GM12878 (cell line): ENCODE measurements around the gene DCPS. TPM values are rescaled to one million over a fixed set of nuclear protein-coding genes. Genes with fewer than 3 reads are reported as not detected.
A peak's percentile ranks its signal among the peaks of the same experiment; 100 is the strongest.

Experiments
- CUX1 ChIP-seq: IDR thresholded peaks from 2 replicates; pipeline ENCODE4 v1.6.1; 2012; ENCODE audit warnings: improper control_type of control experiment, low read depth, low read length; ENCODE audit not compliant: insufficient replicate concordance
- HCFC1 ChIP-seq: fragments of 150-350 bp; IDR thresholded peaks from 2 replicates; pipeline ENCODE4 v1.6.1; 2014; ENCODE audit warnings: low read length
- IRF4 ChIP-seq: IDR thresholded peaks from 2 replicates; pipeline ENCODE4 v1.6.1; 2011; ENCODE audit warnings: low read depth, low read length
- KAT2A ChIP-seq: conservative IDR thresholded peaks from 2 replicates; pipeline ENCODE4 v1.6.1; 2011; ENCODE audit warnings: low read depth, low read length; ENCODE audit not compliant: control insufficient read depth
- NR2C1 ChIP-seq: fragments of 450-650 bp; IDR thresholded peaks from 2 replicates; pipeline ENCODE4 v1.6.1; 2017; ENCODE audit warnings: antibody characterized with exemption, mild to moderate bottlenecking, moderate library complexity
- NR2C2 ChIP-seq: IDR thresholded peaks from 2 replicates; pipeline ENCODE4 v1.6.1; 2011; ENCODE audit warnings: borderline replicate concordance, low read depth; ENCODE audit not compliant: control insufficient read depth, insufficient read length
- NRF1 ChIP-seq: conservative IDR thresholded peaks from 2 replicates; pipeline ENCODE4 v1.6.1; 2011; ENCODE audit warnings: mild to moderate bottlenecking, low read depth, low read length, improper control_type of control experiment
- PBX3 ChIP-seq: IDR thresholded peaks from 2 replicates; pipeline ENCODE4 v1.6.1; 2011; ENCODE audit warnings: mild to moderate bottlenecking, low read depth, low read length, moderate library complexity; ENCODE audit not compliant: insufficient replicate concordance
- PML ChIP-seq: IDR thresholded peaks from 2 replicates; pipeline ENCODE4 v1.6.1; 2012; ENCODE audit warnings: low read length, inconsistent platforms
- SMAD1 ChIP-seq: fragments of 450-650 bp; IDR thresholded peaks from 2 replicates; pipeline ENCODE4 v1.6.1; 2018; ENCODE audit warnings: mild to moderate bottlenecking, low read depth; ENCODE audit not compliant: partially characterized antibody
- STAT1 ChIP-seq: fragments of 450-650 bp; conservative IDR thresholded peaks from 2 replicates; pipeline ENCODE4 v1.6.1; 2014; ENCODE audit warnings: antibody characterized with exemption, mild to moderate bottlenecking
- SUZ12 ChIP-seq: fragments of 200-600 bp; sonication (generic); IDR thresholded peaks from one replicate; pipeline ENCODE4 v1.6.1; 2018; ENCODE audit warnings: antibody characterized with exemption, mild to moderate bottlenecking; ENCODE audit not compliant: unreplicated experiment
- polyA plus RNA-seq, 11 experiments: library from polyadenylated mRNA; depleted of rRNA in 4 of 11; unstranded in 6 of 11; stranded (reverse) in 5 of 11; fragments of >200 nt; fragmentation: Nextera tagmentation in 4 of 11; fragmentation: Illumina TruSeq in 1 of 11; extraction: Ambion mirVana in 4 of 11; extraction: Trizol in 1 of 11; gene quantifications; 1 replicate in 1 of 11; 2 replicates in 10 of 11; pipeline versions ENCODE4 v1.2.1 to v1.2.3, GENCODE V29; 2011 to 2016; ENCODE audit warnings: inconsistent platforms in 2 of 11, missing spikeins in 2 of 11, low read depth in 1 of 11
- total RNA-seq, 4 experiments: library from RNA; depleted of rRNA in 3 of 4; stranded (reverse); fragments of >200 nt in 3 of 4; fragmentation: Illumina TruSeq in 1 of 4; extraction: Trizol in 1 of 4; gene quantifications; 2 replicates each; pipeline versions ENCODE4 v1.2.1 to v1.2.3, GENCODE V29; 2013 to 2021
- TF ChIP-seq, protein P1 (sequence below): fragments of 450-650 bp; IDR thresholded peaks from 2 replicates; pipeline ENCODE4 v1.6.1; 2018; ENCODE audit warnings: mild to moderate bottlenecking, low read depth, moderate library complexity; ENCODE audit not compliant: partially characterized antibody
- TF ChIP-seq, protein P2 (sequence below): IDR thresholded peaks from 2 replicates; pipeline ENCODE4 v1.6.1; 2012; ENCODE audit warnings: low read length, inconsistent platforms
- TF ChIP-seq, protein P3 (sequence below): fragments of 150-350 bp; IDR thresholded peaks from 2 replicates; pipeline ENCODE4 v1.6.1; 2014; ENCODE audit warnings: mild to moderate bottlenecking, low read depth, low read length

DCPS gene
- total and polyA plus RNA-seq, 10 of the 15 experiments (the other 5 are each of a cell fraction or from before 2014, with no cell fraction given), result 23.5 to 101 (median 67.4) TPM

GRCh38 chr11:126311401-126312291 is 7.8 kb downstream of the DCPS start (continued):
- TF ChIP-seq, protein P1, sequence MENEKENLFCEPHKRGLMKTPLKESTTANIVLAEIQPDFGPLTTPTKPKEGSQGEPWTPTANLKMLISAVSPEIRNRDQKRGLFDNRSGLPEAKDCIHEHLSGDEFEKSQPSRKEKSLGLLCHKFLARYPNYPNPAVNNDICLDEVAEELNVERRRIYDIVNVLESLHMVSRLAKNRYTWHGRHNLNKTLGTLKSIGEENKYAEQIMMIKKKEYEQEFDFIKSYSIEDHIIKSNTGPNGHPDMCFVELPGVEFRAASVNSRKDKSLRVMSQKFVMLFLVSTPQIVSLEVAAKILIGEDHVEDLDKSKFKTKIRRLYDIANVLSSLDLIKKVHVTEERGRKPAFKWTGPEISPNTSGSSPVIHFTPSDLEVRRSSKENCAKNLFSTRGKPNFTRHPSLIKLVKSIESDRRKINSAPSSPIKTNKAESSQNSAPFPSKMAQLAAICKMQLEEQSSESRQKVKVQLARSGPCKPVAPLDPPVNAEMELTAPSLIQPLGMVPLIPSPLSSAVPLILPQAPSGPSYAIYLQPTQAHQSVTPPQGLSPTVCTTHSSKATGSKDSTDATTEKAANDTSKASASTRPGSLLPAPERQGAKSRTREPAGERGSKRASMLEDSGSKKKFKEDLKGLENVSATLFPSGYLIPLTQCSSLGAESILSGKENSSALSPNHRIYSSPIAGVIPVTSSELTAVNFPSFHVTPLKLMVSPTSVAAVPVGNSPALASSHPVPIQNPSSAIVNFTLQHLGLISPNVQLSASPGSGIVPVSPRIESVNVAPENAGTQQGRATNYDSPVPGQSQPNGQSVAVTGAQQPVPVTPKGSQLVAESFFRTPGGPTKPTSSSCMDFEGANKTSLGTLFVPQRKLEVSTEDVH, result no peak
- TF ChIP-seq SMAD1, result no peak
- TF ChIP-seq PML, result no peak
- TF ChIP-seq, protein P2, sequence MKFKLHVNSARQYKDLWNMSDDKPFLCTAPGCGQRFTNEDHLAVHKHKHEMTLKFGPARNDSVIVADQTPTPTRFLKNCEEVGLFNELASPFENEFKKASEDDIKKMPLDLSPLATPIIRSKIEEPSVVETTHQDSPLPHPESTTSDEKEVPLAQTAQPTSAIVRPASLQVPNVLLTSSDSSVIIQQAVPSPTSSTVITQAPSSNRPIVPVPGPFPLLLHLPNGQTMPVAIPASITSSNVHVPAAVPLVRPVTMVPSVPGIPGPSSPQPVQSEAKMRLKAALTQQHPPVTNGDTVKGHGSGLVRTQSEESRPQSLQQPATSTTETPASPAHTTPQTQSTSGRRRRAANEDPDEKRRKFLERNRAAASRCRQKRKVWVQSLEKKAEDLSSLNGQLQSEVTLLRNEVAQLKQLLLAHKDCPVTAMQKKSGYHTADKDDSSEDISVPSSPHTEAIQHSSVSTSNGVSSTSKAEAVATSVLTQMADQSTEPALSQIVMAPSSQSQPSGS, result peak; percentile 22; the same call in 1 of the 2 replicates
- TF ChIP-seq STAT1, result no peak
- no peak for TF ChIP-seq NRF1
- TF ChIP-seq SUZ12, result no peak
- no peak for TF ChIP-seq KAT2A
- TF ChIP-seq HCFC1, result no peak
- TF ChIP-seq CUX1, result no peak
- TF ChIP-seq, protein P3, sequence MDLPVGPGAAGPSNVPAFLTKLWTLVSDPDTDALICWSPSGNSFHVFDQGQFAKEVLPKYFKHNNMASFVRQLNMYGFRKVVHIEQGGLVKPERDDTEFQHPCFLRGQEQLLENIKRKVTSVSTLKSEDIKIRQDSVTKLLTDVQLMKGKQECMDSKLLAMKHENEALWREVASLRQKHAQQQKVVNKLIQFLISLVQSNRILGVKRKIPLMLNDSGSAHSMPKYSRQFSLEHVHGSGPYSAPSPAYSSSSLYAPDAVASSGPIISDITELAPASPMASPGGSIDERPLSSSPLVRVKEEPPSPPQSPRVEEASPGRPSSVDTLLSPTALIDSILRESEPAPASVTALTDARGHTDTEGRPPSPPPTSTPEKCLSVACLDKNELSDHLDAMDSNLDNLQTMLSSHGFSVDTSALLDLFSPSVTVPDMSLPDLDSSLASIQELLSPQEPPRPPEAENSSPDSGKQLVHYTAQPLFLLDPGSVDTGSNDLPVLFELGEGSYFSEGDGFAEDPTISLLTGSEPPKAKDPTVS, result no peak
- no peak for TF ChIP-seq PBX3
- no peak for TF ChIP-seq NR2C1
- TF ChIP-seq IRF4, result no peak
- TF ChIP-seq NR2C2, result no peak
